Head of caudate nucleus (tissue), 42 donors: Measurements from ENCODE around the gene TMX1.

Source experiments
- DNase-seq, 42 donors: peaks; one replicate each; pipeline versions ENCODE4 v3.0.0 to v3.0.0-alpha.2; 2020 to 2021; ENCODE audit warnings: mixed read lengths in 7 of 42
- intact Hi-C: fragments of 100-400 bp; cut with DNase I; formaldehyde crosslinking; loops from one replicate; pipeline ENCODE4 v1.15.0; 2022

The TMX1 gene

GRCh38 chr14:51236314-51236713 is 3.7 kb upstream of the TMX1 start:
- no peak for DNase-seq
- intact Hi-C loops: no loop called here

GRCh38 chr14:51240804-51241380 is 845 bp downstream of the TMX1 start:
- intact Hi-C loops: no loop called here
- no peak for DNase-seq

GRCh38 chr14:51242545-51243490 is 2.8 kb downstream of the TMX1 start:
- intact Hi-C loops: no loop called here
- peak in 5 of 42 donors; percentile 8 to 20 (median 12) for DNase-seq

- intact Hi-C loops: no loop called here
- no peak for DNase-seq
Measured at GRCh38 chr14:51244591-51244990, 4.5 kb downstream of the TMX1 start.

GRCh38 chr14:51246032-51246431 is 6.0 kb downstream of the TMX1 start:
- DNase-seq: no peak
- intact Hi-C loops: no loop called here

- intact Hi-C loops: no loop called here
- peak in 3 of 42 donors; percentile 12 to 39 (median 18) for DNase-seq
Measured at GRCh38 chr14:51248016-51248987, 8.3 kb downstream of the TMX1 start.

GRCh38 chr14:51251486-51251885 is 11.4 kb downstream of the TMX1 start:
- peak in 7 of 42 donors; percentile 9 to 46 (median 15) for DNase-seq
- intact Hi-C loops: no loop called here

GRCh38 chr14:51253880-51254279 is 13.8 kb downstream of the TMX1 start:
- no peak for DNase-seq
- intact Hi-C loops: no loop called here

- intact Hi-C loops: no loop called here
- no peak for DNase-seq
Measured at GRCh38 chr14:51258280-51258679, 18.2 kb downstream of the TMX1 start.

GRCh38 chr14:51258788-51259187 is 18.7 kb downstream of the TMX1 start:
- intact Hi-C loops: no loop called here

GRCh38 chr14:51260225-51260624 is 20.2 kb downstream of the TMX1 start:
- intact Hi-C loops: no loop called here
- DNase-seq: no peak

More at GRCh38 chr14:51258788-51259187, 18.7 kb downstream of the TMX1 start:
- no peak for DNase-seq

- DNase-seq: no peak
- intact Hi-C loops: no loop called here
Measured at GRCh38 chr14:51261151-51261550, 21.1 kb downstream of the TMX1 start.

GRCh38 chr14:51262868-51263267 is 22.8 kb downstream of the TMX1 start:
- DNase-seq: no peak
- intact Hi-C loops: no loop called here

- intact Hi-C loops: no loop called here
- no peak for DNase-seq
Measured at GRCh38 chr14:51269634-51270033, 29.6 kb downstream of the TMX1 start.

- intact Hi-C loops: no loop called here
- DNase-seq: no peak
Measured at GRCh38 chr14:51276605-51277004, 36.6 kb downstream of the TMX1 start.

- intact Hi-C loops: no loop called here
Measured at GRCh38 chr14:51277753-51278415, 37.8 kb downstream of the TMX1 start.

GRCh38 chr14:51282517-51282916 is 42.5 kb downstream of the TMX1 start:
- intact Hi-C loops: loop anchor here (5.0 kb wide), 2 partner anchors 370 to 495 kb away; partner anchors contain the start of gene FRMD6
- DNase-seq: no peak

More at GRCh38 chr14:51277753-51278415, 37.8 kb downstream of the TMX1 start:
- no peak for DNase-seq

- intact Hi-C loops: loop anchor here (5.0 kb wide), 2 partner anchors 369 to 494 kb away; partner anchors contain the start of gene FRMD6
- DNase-seq: peak in 2 of 42 donors; percentile 13 to 15
Measured at GRCh38 chr14:51283402-51284085, 43.5 kb downstream of the TMX1 start.
